Sigmoid colon (tissue), 7 donors: ENCODE data around the gene SPAG4. TPM values are rescaled to one million over a fixed set of nuclear protein-coding genes. Genes with fewer than 3 reads are reported as not detected.

Experiments used
- DNase-seq: peaks from one replicate; pipeline ENCODE4 v3.0.0-alpha.2; 2019
- H3K27ac ChIP-seq, 4 donors: fragments of 200-600 bp; sonication (generic); one replicate each; pipeline ENCODE4 v1.5.1; 2016 to 2019; ENCODE audit warnings: mild to moderate bottlenecking in 1 of 4
- H3K27me3 ChIP-seq, 3 donors: fragments of 200-600 bp; sonication (generic); one replicate each; pipeline ENCODE4 v1.5.1; 2019; ENCODE audit warnings: mild to moderate bottlenecking in 1 of 3
- H3K36me3 ChIP-seq, 4 donors: fragments of 200-600 bp; sonication (generic); one replicate each; pipeline ENCODE4 v1.5.1; 2016 to 2019
- H3K4me1 ChIP-seq, 4 donors: fragments of 200-600 bp; sonication (generic); one replicate each; pipeline ENCODE4 v1.5.1; 2017 to 2019
- H3K4me3 ChIP-seq, 4 donors: fragments of 200-600 bp; sonication (generic); one replicate each; pipeline ENCODE4 v1.5.1; 2017 to 2019; ENCODE audit warnings: mild to moderate bottlenecking in 2 of 4, moderate library complexity in 1 of 4
- H3K9me3 ChIP-seq, 4 donors: fragments of 200-600 bp in 3 of 4; sonication (generic) in 3 of 4; one replicate each; pipeline versions ENCODE4 v1.5.1 to v1.6.1; 2013 to 2019
- EP300 ChIP-seq, 4 donors: sonication (generic); formaldehyde crosslinking; IDR thresholded peaks; one replicate each; pipeline ENCODE4 v1.6.1; 2017; ENCODE audit warnings: antibody characterized with exemption in 4 of 4
- POLR2A ChIP-seq, 2 donors: fragments of 450-650 bp; IDR thresholded peaks; one replicate each; pipeline ENCODE4 v1.6.1; 2016; ENCODE audit warnings: antibody characterized with exemption in 2 of 2, mild to moderate bottlenecking in 2 of 2, moderate library complexity in 2 of 2
- POLR2AphosphoS5 ChIP-seq, 4 donors: sonication (generic); formaldehyde crosslinking; IDR thresholded peaks; one replicate each; pipeline ENCODE4 v1.6.1; 2017; ENCODE audit warnings: antibody characterized with exemption in 4 of 4
- WGBS, 2 donors: extraction: QIAGEN DNeasy Blood & Tissue Kit; methylation state at CpG; one replicate each; pipeline ENCODE4 v1.1.7; 2013; 5-methylcytosine and 5-hydroxymethylcytosine counted together
- intact Hi-C: fragments of 100-400 bp; cut with DNase I; formaldehyde crosslinking; loops from one replicate; pipeline ENCODE4 v1.15.1; 2023
- polyA plus RNA-seq, 3 donors: library from polyadenylated mRNA; stranded (reverse); fragments of 200-250 nt; gene quantifications; one replicate each; pipeline ENCODE4 v1.2.3, GENCODE V29; 2013
- total RNA-seq, 4 donors: library from RNA; depleted of rRNA; stranded (reverse); fragments of >200 nt; gene quantifications; one replicate each; pipeline ENCODE4 v1.1.0, GENCODE V29; 2016
- TF ChIP-seq, protein P1 (sequence below), 4 experiments: fragments of 450-650 bp in 3 of 4; fragments of 200-600 bp in 1 of 4; IDR thresholded peaks; one replicate each; pipeline ENCODE4 v1.5.1; 2016 to 2019; ENCODE audit warnings: antibody characterized with exemption in 4 of 4, mild to moderate bottlenecking in 3 of 4, moderate library complexity in 2 of 4
- donor health status: healthy with polysubstance abuse.
- donor health status: Bipolar disorder and iron deficiency.
- donor health status: healthy.

SPAG4 gene
- total and polyA plus RNA-seq, 7 donors: 3.3 to 10.5 (median 4.1) TPM; not detected in 1

- no peaks in the 10 kb centered on the region for H3K27me3 ChIP-seq
- intact Hi-C loops: no loop called here
- no peak overlapping the region for H3K4me3 ChIP-seq
- TF ChIP-seq, protein P1, sequence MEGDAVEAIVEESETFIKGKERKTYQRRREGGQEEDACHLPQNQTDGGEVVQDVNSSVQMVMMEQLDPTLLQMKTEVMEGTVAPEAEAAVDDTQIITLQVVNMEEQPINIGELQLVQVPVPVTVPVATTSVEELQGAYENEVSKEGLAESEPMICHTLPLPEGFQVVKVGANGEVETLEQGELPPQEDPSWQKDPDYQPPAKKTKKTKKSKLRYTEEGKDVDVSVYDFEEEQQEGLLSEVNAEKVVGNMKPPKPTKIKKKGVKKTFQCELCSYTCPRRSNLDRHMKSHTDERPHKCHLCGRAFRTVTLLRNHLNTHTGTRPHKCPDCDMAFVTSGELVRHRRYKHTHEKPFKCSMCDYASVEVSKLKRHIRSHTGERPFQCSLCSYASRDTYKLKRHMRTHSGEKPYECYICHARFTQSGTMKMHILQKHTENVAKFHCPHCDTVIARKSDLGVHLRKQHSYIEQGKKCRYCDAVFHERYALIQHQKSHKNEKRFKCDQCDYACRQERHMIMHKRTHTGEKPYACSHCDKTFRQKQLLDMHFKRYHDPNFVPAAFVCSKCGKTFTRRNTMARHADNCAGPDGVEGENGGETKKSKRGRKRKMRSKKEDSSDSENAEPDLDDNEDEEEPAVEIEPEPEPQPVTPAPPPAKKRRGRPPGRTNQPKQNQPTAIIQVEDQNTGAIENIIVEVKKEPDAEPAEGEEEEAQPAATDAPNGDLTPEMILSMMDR (IDR thresholded peaks at IDR 0.05): no peak
- TF ChIP-seq POLR2AphosphoS5 (IDR thresholded peaks at IDR 0.05): no peak
- no peak for TF ChIP-seq POLR2A (IDR thresholded peaks at IDR 0.05)
- TF ChIP-seq EP300 (IDR thresholded peaks at IDR 0.05): no peak
- DNase-seq: no peak
- H3K4me1 ChIP-seq: no peaks in the 10 kb centered on the region
- 89 to 94% methylated on average over 12 of the region's 12 CpGs for WGBS, 2 donors
- H3K9me3 ChIP-seq: peaks cover 0 to 4% (median 0%) of the 10 kb centered on the region in 4 donors
- H3K36me3 ChIP-seq: no peaks in the 10 kb centered on the region
- H3K27ac ChIP-seq: no peak overlapping the region
Measured at GRCh38 chr20:35582741-35583404, 32.8 kb upstream of the SPAG4 start.

DNA sequence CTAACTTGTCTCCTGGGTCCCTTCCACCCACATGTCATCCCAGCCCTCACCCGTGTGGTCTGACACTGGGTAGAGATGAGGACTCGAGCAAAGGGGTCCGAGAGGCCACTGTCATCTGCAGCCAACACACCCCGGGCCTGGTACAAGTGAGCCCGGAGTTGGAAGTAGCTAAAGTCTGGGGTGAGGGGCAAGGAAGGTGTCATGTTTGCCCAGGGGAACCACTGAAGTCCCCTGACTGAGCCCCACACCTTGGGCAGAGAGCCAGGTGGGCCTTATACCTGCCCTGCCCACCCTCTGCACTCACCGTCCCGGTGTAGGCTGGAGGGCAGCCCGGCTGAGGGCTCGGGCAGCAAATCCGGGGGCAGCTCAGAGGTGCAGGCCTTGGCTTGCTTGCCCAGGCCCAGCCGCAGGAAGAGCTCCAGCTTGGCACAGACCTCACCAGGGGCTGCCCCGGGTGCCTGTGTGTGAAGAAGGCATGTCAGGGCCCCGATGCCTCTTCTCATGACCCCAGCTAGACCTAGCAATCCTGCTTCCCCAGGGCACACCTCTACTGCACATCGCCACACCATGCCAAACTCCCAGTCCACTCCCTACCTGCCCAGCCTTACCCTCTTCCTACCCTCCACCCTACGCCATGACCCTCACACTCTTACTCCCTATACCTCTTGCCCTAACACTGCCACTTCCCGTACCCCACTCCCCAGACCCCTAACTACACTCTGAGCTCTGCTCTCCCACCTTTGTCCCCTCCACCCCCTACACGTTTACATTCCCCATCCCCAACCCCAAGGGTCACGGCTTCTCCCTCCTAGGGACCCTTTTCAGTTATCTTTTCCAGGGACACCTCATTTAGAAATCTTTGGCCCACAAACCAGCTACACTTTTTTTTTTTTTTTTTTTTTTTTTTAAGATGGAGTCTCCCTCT is 31.7 kb upstream of the SPAG4 start:
- Histone ChIP-seq H3K27ac (no peak overlapping the region), H3K9me3 (peaks cover 0 to 4% (median 0%) of the 10 kb centered on the region in 4 donors), H3K36me3 (no peaks in the 10 kb centered on the region), H3K4me3 (no peak overlapping the region), H3K4me1 (no peaks in the 10 kb centered on the region), H3K27me3 (no peaks in the 10 kb centered on the region)
- TF ChIP-seq EP300 (IDR thresholded peaks at IDR 0.05) (no peak), POLR2A (IDR thresholded peaks at IDR 0.05) (no peak), POLR2AphosphoS5 (IDR thresholded peaks at IDR 0.05) (no peak)
- TF ChIP-seq, protein P1 (IDR thresholded peaks at IDR 0.05): no peak
- intact Hi-C loops: no loop called here
- 93 to 95% methylated on average over 18 of the region's 18 CpGs for whole genome bisulfite sequencing, 2 donors
- DNase-seq: peak; percentile 54

DNA sequence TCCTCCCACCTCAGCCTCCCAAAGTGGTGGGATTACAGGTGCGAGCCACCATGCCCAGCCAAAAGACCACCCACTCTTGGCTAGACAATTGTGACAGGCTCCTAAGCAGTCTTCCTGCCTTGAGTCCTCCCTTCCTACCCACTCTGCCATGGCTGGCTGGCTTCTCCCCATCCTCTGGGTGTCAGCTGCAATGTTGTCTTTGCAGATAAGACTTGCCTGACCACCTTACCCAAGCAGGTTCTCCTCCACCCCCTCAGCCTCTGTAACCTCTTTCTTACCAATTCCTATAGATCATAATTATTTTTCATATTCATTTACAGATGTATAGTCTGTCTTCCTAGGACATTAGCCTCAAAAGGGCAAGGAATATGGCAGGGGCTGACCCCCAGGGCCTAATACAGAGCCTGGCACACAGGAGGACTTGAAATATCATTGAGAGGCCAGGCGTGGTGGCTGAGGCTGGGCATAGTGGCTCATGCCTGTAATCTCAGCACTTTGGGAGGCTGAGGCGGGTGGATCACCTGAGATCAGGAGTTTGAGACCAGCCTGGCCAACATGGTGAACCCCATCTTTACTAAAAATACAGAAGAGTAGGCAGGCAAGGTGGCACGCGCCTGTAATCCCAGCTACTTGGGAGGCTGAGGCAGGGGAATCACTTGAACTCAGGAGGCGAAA is 28.7 kb upstream of the SPAG4 start:
- no peaks in the 10 kb centered on the region for H3K36me3 ChIP-seq
- intact Hi-C loops: no loop called here
- H3K27me3 ChIP-seq: no peaks in the 10 kb centered on the region
- WGBS, 2 donors: 94 to 95% methylated on average over 6 of the region's 6 CpGs
- peaks cover 0 to under 1% (median 0%) of the 10 kb centered on the region in 4 donors for H3K9me3 ChIP-seq
- TF ChIP-seq POLR2AphosphoS5 (IDR thresholded peaks at IDR 0.05) (no peak), POLR2A (IDR thresholded peaks at IDR 0.05) (no peak), EP300 (IDR thresholded peaks at IDR 0.05) (no peak)
- TF ChIP-seq, protein P1 (IDR thresholded peaks at IDR 0.05): no peak
- H3K27ac ChIP-seq: no peak overlapping the region
- H3K4me3 ChIP-seq: no peak overlapping the region
- H3K4me1 ChIP-seq: no peaks in the 10 kb centered on the region
- DNase-seq: peak; percentile 4

DNA sequence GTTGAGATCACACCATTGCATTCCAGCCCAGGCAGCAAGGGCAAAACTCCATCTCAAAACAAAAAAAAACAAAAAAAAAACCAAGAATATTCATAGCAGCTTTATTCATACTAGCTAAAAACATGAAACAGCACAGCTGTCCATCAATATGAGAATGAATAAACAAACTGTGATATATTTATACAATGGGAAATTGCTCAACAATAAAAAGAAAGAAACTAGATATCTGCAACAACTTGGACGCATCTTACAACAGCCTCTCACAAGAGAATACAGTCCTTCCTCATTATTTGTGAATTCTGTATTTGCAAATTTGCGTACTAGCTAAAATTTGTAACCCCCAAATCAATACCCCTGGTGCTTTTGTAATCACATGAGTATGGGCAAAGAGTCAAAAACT is 28.2 kb upstream of the SPAG4 start:
- Histone ChIP-seq H3K27ac (no peak overlapping the region), H3K36me3 (no peaks in the 10 kb centered on the region), H3K9me3 (no peaks in the 10 kb centered on the region), H3K27me3 (no peaks in the 10 kb centered on the region), H3K4me1 (no peaks in the 10 kb centered on the region), H3K4me3 (no peak overlapping the region)
- TF ChIP-seq, protein P1 (IDR thresholded peaks at IDR 0.05): no peak
- TF ChIP-seq EP300 (IDR thresholded peaks at IDR 0.05) (no peak), POLR2AphosphoS5 (IDR thresholded peaks at IDR 0.05) (no peak), POLR2A (IDR thresholded peaks at IDR 0.05) (no peak)
- 59 to 76% methylated on average over 2 of the region's 2 CpGs for WGBS, 2 donors
- intact Hi-C loops: no loop called here
- no peak for DNase-seq
